ENCODE results near the gene RIIAD1. TPM values are rescaled to one million over a fixed set of nuclear protein-coding genes. Genes with fewer than 3 reads are reported as not detected.
A peak's percentile ranks its signal among the peaks of the same experiment; 100 is the strongest.
"Not testable (repeated sequence)": the region's sequence is repeated elsewhere in the genome, so short reads cannot be mapped to it uniquely, and the experiment has no call there.

RIIAD1 gene
- total and polyA plus RNA-seq, 2 donors from 2014 or later, result 4.0 TPM; not detected in 1

GRCh38 chr1:151680826-151681225 lies 40.5 kb upstream of the RIIAD1 start:
- Histone ChIP-seq H3K9me3 (ENCODE audit: control insufficient read depth in 2 of 3, insufficient read depth in 1 of 3, low read length in 3 of 3) (no peaks in the 10 kb centered on the region), H3K36me3 (ENCODE audit: control insufficient read depth in 2 of 3, insufficient read depth in 3 of 3, low read length in 3 of 3) (peaks cover 2 to 19% (median 4%) of the 10 kb centered on the region in 3 donors), H3K4me3 (ENCODE audit: low read length in 3 of 3) (no peak overlapping the region), H3K4me1 (ENCODE audit: control insufficient read depth in 2 of 3, insufficient read depth in 2 of 3, low read depth in 1 of 3, low read length in 3 of 3) (no peaks in the 10 kb centered on the region), H3K27me3 (ENCODE audit: control insufficient read depth, insufficient read depth, low read length) (no peaks in the 10 kb centered on the region), H3K9ac (ENCODE audit: low read length in 3 of 3) (no peak overlapping the region), H3K27ac (ENCODE audit: low read depth in 2 of 2, low read length in 2 of 2) (peak overlapping the region in 1 of 2 donors; percentile 13)
- TF ChIP-seq, protein P1, sequence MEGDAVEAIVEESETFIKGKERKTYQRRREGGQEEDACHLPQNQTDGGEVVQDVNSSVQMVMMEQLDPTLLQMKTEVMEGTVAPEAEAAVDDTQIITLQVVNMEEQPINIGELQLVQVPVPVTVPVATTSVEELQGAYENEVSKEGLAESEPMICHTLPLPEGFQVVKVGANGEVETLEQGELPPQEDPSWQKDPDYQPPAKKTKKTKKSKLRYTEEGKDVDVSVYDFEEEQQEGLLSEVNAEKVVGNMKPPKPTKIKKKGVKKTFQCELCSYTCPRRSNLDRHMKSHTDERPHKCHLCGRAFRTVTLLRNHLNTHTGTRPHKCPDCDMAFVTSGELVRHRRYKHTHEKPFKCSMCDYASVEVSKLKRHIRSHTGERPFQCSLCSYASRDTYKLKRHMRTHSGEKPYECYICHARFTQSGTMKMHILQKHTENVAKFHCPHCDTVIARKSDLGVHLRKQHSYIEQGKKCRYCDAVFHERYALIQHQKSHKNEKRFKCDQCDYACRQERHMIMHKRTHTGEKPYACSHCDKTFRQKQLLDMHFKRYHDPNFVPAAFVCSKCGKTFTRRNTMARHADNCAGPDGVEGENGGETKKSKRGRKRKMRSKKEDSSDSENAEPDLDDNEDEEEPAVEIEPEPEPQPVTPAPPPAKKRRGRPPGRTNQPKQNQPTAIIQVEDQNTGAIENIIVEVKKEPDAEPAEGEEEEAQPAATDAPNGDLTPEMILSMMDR (IDR thresholded peaks at IDR 0.05; ENCODE audit: borderline replicate concordance, extremely low read depth, insufficient read depth), result no peak
- intact Hi-C loops (cut with DNase I), result no loop called here
- DNase-seq (no peak), FAIRE-seq (no peak)

GRCh38 chr1:151681923-151682322 lies 39.4 kb upstream of the RIIAD1 start:
- Histone ChIP-seq H3K27ac (ENCODE audit: low read depth in 2 of 2, low read length in 2 of 2) (no peak overlapping the region), H3K9me3 (ENCODE audit: control insufficient read depth in 2 of 3, insufficient read depth in 1 of 3, low read length in 3 of 3) (no peaks in the 10 kb centered on the region), H3K4me3 (ENCODE audit: low read length in 3 of 3) (no peak overlapping the region), H3K9ac (ENCODE audit: low read length in 3 of 3) (no peak overlapping the region), H3K4me1 (ENCODE audit: control insufficient read depth in 2 of 3, insufficient read depth in 2 of 3, low read depth in 1 of 3, low read length in 3 of 3) (peaks cover 0 to 6% (median 4%) of the 10 kb centered on the region in 3 donors), H3K27me3 (ENCODE audit: control insufficient read depth, insufficient read depth, low read length) (no peaks in the 10 kb centered on the region), H3K36me3 (ENCODE audit: control insufficient read depth in 2 of 3, insufficient read depth in 3 of 3, low read length in 3 of 3) (peaks cover 2 to 19% (median 4%) of the 10 kb centered on the region in 3 donors)
- FAIRE-seq (no peak), DNase-seq (no peak)
- intact Hi-C loops (cut with DNase I), result no loop called here
- TF ChIP-seq, protein P1 (IDR thresholded peaks at IDR 0.05; ENCODE audit: borderline replicate concordance, extremely low read depth, insufficient read depth), result no peak

DNA sequence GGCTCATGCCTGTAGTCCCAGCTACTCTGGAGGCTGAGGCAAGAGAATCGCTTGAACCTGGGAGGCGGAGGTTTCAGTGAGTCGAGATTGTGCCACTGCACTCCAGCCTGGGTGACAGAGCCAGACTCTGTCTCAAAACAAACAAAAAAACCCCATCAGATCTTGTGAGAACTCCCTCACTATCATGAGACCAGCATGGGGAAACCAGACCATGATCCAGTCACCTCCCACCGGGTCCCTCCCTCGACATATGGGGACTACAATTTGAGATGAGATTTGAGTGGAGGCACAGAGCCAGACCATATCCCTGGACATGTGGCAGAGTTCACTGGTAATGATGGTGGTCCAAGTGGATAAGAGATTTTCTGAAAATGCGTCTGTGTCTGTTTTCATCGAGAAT lies 38.4 kb upstream of the RIIAD1 start:
- H3K9ac ChIP-seq (ENCODE audit: low read length in 3 of 3); DNase-seq; H3K4me1 ChIP-seq (ENCODE audit: control insufficient read depth in 2 of 3, insufficient read depth in 2 of 3, low read depth in 1 of 3, low read length in 3 of 3); FAIRE-seq; intact Hi-C loops (cut with DNase I); H3K4me3 ChIP-seq (ENCODE audit: low read length in 3 of 3); H3K27me3 ChIP-seq (ENCODE audit: control insufficient read depth, insufficient read depth, low read length); H3K27ac ChIP-seq (ENCODE audit: low read depth in 2 of 2, low read length in 2 of 2); H3K9me3 ChIP-seq (ENCODE audit: control insufficient read depth in 2 of 3, insufficient read depth in 1 of 3, low read length in 3 of 3): not testable (repeated sequence)
- peaks cover 2 to 19% (median 4%) of the 10 kb centered on the region in 3 donors for H3K36me3 ChIP-seq (ENCODE audit: control insufficient read depth in 2 of 3, insufficient read depth in 3 of 3, low read length in 3 of 3)

DNA sequence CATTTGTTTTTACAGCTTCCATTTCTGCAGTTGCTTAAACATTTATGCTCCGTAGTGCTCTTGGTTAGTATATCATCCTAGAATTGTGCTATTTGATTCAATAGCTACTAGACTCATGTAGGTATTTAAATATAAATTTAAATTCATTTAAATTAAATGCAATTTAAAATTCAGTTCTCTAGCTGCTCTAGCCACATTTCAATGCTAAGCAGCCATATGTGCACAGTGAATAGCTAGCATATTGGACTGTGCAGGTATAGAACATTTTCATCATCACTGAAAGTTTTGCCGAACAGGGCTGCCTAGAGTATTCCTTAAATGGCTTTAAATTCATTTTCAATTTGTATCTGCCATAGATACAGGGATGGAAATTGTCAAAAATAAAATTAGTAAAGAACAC lies 37.2 kb upstream of the RIIAD1 start:
- TF ChIP-seq, protein P1 (IDR thresholded peaks at IDR 0.05; ENCODE audit: borderline replicate concordance, extremely low read depth, insufficient read depth), result no peak
- H3K4me3 ChIP-seq (ENCODE audit: low read length in 3 of 3), result no peak overlapping the region
- H3K9me3 ChIP-seq (ENCODE audit: control insufficient read depth in 2 of 3, insufficient read depth in 1 of 3, low read length in 3 of 3), result no peaks in the 10 kb centered on the region
- no peak for FAIRE-seq
- no peaks in the 10 kb centered on the region for H3K27me3 ChIP-seq (ENCODE audit: control insufficient read depth, insufficient read depth, low read length)
- H3K9ac ChIP-seq (ENCODE audit: low read length in 3 of 3), result no peak overlapping the region
- intact Hi-C loops (cut with DNase I), result no loop called here
- H3K27ac ChIP-seq (ENCODE audit: low read depth in 2 of 2, low read length in 2 of 2), result no peak overlapping the region
- H3K4me1 ChIP-seq (ENCODE audit: control insufficient read depth in 2 of 3, insufficient read depth in 2 of 3, low read depth in 1 of 3, low read length in 3 of 3), result peaks cover 0 to 12% (median 4%) of the 10 kb centered on the region in 3 donors
- H3K36me3 ChIP-seq (ENCODE audit: control insufficient read depth in 2 of 3, insufficient read depth in 3 of 3, low read length in 3 of 3), result peaks cover 2 to 19% (median 4%) of the 10 kb centered on the region in 3 donors
- DNase-seq, result no peak

All from kidney (tissue), 14 donors.